Activated T-cell treated with anti-CD3 and anti-CD28 coated beads, Interleukin-2, amount 50 U/mL, for 72 hours (primary cell): ENCODE measurements around the gene TPD52L1. TPM values are rescaled to one million over a fixed set of nuclear protein-coding genes. Genes with fewer than 3 reads are reported as not detected.

Experiments
- ATAC-seq, 2 donors: fragments of 150-1000 bp; cut with Tn5 transposase; replicated peaks in 1 of 2; 2 replicates each; pipeline ENCODE4 v1.10.0; 2021; ENCODE audit warnings: moderate library complexity in 2 of 2, mild to moderate bottlenecking in 1 of 2
- DNase-seq, 2 donors: peaks; one replicate each; pipeline ENCODE4 v3.0.0; 2021 to 2022; ENCODE audit warnings: mixed read lengths in 1 of 2
- H3K27ac Mint-ChIP-seq: one replicate; pipeline ENCODE4 v1.8.0; 2022; ENCODE audit warnings: mild to moderate bottlenecking, moderate library complexity, mixed read lengths
- H3K27me3 Mint-ChIP-seq: one replicate; pipeline ENCODE4 v1.8.0; 2022; ENCODE audit warnings: low read depth, mixed read lengths
- H3K36me3 Mint-ChIP-seq, 2 donors: one replicate each; pipeline ENCODE4 v1.8.0; 2022; ENCODE audit warnings: mixed read lengths in 2 of 2, mild to moderate bottlenecking in 1 of 2; ENCODE audit not compliant: insufficient read depth in 2 of 2
- H3K4me1 Mint-ChIP-seq: one replicate; pipeline ENCODE4 v1.8.0; 2022; ENCODE audit warnings: low read depth, mixed read lengths
- H3K4me3 Mint-ChIP-seq, 2 donors: one replicate each; pipeline ENCODE4 v1.8.0; 2022; ENCODE audit warnings: mild to moderate bottlenecking in 2 of 2, mixed read lengths in 2 of 2, moderate library complexity in 2 of 2
- H3K9me3 Mint-ChIP-seq, 2 donors: one replicate each; pipeline ENCODE4 v1.8.0; 2022; ENCODE audit warnings: mixed read lengths in 2 of 2
- total RNA-seq, 2 donors: library from RNA; stranded (reverse); gene quantifications; one replicate each; pipeline ENCODE4 v1.2.3, GENCODE V29; 2022

The TPD52L1 gene
- total RNA-seq, 2 donors from 2014 or later = 0.50 to 0.56 TPM

DNA sequence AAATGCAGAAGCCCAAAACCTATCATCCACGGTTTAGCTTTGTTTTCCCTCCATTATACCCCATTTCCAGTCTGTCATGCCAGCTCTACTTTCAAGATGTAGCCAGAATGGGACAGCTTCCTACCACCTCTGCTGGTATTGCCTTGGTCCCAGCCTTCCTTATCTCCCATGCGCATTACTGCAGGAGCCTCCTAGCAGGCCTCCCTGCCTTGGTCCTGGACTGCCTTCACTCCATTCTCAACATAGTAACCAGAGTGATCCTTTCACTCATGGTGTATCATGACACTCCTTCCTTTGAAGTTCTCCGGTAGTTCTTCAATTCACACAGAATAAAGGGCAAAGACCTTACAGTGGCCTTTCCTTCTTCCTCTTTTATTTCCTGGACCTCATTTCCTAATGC is 15.9 kb downstream of the TPD52L1 start:
- Mint-ChIP-seq H3K4me3 (no peak overlapping the region), H3K9me3 (peaks cover 0 to 2% of the 10 kb centered on the region in 2 donors), H3K4me1 (no peaks in the 10 kb centered on the region), H3K36me3 (no peaks in the 10 kb centered on the region), H3K27me3 (peaks cover 21% of the 10 kb centered on the region), H3K27ac (no peak overlapping the region)
- DNase-seq (no peak), ATAC-seq (no peak)

DNA sequence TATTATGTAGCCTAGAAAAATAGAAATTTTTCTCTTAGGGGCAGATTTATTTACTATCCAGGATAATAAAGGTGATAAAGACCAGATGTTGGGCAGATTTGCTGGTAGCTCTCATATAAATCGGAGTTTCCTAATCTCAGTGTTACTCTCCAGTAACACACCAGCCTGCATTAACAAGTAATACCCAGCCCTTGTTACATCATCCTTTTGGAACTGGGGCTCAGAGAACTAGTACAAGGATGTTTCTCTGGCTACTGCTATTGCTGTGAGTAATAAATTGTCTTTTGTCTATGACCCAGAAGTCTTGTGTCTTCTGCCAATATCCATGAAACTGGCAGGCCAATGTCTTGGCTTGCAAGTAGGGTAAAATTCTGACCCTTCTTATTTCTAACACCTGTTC is 16.8 kb downstream of the TPD52L1 start:
- Mint-ChIP-seq H3K36me3 (no peaks in the 10 kb centered on the region), H3K27ac (no peak overlapping the region), H3K9me3 (peaks cover 0 to 2% of the 10 kb centered on the region in 2 donors), H3K4me3 (no peak overlapping the region), H3K4me1 (no peaks in the 10 kb centered on the region), H3K27me3 (peaks cover 21% of the 10 kb centered on the region)
- DNase-seq (no peak), ATAC-seq (no peak)

DNA sequence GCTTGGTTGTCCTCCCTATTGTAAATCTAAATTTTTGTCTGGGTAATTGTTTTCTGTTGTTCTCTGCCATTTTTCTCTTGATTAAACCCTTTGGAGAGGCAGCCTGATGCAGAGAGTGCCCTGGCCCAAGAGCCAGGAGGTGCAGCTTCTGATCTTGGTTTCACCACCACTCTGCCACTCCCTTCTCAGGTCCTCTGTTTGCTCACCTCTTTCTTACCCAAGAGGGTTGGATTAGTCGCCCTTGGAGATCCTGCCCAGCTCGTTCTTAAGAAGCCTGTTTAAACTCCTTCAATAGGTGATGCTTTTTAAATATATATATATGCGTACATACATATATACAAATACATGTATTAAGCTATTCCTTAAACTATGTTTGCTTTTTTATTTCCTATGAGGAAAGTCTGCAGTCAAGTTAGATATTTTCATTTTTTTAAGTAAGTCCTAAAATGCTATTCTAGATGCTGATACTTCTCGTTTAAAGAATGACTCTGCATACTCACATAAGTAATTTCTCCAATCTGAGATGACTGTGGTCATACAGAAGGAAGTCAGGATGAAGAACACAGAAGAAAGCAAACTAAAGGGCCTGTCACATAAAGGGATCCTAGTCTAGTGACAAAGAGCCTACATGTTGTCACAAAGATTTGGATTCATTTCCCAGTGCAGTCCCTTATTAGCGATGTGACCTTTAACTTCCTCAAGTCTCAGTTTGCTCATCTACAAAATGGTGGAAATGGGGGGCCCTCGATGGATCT is 19.9 kb downstream of the TPD52L1 start:
- ATAC-seq (no peak), DNase-seq (no peak)
- Mint-ChIP-seq H3K9me3 (peaks cover 0 to 2% of the 10 kb centered on the region in 2 donors), H3K27me3 (peaks cover 8% of the 10 kb centered on the region), H3K27ac (no peak overlapping the region), H3K36me3 (no peaks in the 10 kb centered on the region), H3K4me1 (no peaks in the 10 kb centered on the region), H3K4me3 (no peak overlapping the region)

DNA sequence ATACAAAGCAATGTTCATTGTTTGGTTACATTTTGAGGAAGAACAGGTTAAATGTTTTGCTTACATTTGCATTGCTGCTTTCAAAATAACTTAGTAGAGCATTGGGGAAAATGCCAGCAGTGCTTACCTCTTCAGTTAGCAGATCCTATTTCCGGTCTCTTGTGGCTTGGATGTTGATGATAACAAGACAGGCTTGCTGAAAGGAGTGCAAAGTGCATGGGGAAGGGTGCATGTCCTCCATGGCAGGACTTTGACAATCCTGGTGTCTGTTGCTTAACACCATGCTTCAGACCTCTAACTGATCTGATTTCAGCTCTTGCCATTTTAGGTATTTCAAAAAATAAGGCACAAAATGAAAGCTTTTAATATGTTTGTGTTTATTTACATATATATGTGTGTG is 21.1 kb downstream of the TPD52L1 start:
- H3K27ac Mint-ChIP-seq = no peak overlapping the region
- H3K36me3 Mint-ChIP-seq = no peaks in the 10 kb centered on the region
- H3K9me3 Mint-ChIP-seq = no peaks in the 10 kb centered on the region
- peaks cover 13% of the 10 kb centered on the region for H3K27me3 Mint-ChIP-seq
- H3K4me1 Mint-ChIP-seq = no peaks in the 10 kb centered on the region
- no peak for ATAC-seq
- no peak overlapping the region for H3K4me3 Mint-ChIP-seq
- DNase-seq = no peak

DNA sequence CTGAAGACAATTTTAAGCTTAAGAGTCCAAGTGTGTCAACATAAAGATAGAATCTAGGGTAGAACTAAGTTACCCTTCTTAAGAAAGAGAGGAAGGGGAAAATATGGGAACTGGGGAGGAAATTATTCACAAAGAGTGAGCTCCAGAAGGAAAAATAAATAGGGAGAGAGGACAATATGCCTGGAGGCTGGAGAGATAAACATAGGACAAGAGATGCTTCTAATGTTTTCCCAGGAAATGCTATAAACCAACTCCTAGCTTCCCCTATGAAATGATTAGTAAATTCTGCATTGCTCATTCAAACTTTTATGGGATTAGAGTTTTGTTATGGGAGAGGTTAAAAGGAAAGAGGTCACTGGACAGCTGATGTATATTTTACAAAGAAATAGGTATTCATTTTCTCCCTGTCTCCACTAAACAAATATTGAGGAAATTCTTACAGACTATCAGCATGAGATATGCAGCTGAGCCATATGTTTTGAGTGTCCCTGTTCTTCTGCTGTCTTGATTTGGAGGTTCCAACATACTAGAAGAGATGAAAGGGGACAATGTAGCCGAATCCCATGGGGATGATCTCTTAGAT is 22.0 kb downstream of the TPD52L1 start:
- Mint-ChIP-seq H3K27ac (no peak overlapping the region), H3K4me3 (no peak overlapping the region), H3K36me3 (no peaks in the 10 kb centered on the region), H3K4me1 (no peaks in the 10 kb centered on the region), H3K9me3 (no peaks in the 10 kb centered on the region), H3K27me3 (peaks cover 17% of the 10 kb centered on the region)
- DNase-seq (no peak), ATAC-seq (no peak)

DNA sequence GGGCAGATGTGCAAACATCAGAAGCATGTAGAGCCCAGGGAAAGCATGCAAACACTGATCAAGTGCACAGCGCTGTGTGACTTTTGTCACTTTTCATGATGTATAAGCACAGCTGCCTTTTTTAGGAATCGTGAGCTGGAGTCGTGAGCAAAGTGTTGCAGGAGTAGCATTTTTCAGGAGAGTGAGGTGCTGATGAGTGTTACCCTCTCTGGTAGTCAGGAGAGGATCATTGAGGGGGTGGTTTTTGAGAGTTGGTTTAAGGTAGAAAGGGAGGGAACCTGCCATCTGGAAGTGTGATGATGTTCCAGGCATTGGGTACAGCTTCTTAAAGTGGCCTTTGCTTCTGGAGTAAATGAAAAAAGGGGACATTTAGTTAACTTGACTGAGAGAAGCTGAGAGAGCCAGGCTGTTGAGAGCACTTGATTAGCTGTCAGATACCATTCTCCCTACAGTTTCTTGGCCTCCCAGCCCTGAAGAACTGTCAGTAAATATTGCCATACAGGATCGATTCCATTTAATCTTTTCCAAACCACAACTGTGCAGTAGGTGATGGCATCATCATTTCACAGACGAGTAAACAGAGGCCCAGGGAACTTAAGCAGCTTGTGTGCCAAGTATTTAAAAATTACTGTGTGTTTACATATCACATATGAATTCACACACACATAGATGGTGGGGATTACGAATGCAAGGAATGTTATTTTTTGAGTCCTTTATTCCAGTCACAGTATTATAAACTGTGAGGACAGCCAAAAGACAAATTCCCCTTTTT is 28.9 kb downstream of the TPD52L1 start:
- Mint-ChIP-seq H3K27me3 (peaks cover 19% of the 10 kb centered on the region), H3K27ac (no peak overlapping the region), H3K4me3 (no peak overlapping the region), H3K4me1 (no peaks in the 10 kb centered on the region), H3K36me3 (no peaks in the 10 kb centered on the region), H3K9me3 (no peaks in the 10 kb centered on the region)
- ATAC-seq = no peak
- DNase-seq = no peak

DNA sequence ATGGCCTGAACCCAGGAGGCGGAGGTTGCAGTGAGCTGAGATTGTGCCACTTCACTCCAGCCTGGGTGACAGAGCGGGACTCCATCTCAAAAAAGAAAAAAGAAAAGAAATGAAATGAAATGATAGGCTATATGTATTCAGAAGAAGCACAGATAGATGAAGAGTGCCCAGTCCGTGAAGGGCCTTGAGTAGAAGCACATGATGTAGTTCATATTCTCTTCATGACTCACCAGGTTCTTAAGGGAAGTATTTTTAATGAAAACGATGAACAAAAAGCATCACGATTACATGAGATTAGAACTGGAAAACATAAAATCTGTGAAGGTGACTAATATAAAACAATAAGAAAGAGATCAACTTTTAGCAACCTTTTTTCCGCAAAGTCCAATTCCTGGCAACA is 29.8 kb downstream of the TPD52L1 start:
- H3K4me1 Mint-ChIP-seq = no peaks in the 10 kb centered on the region
- DNase-seq (no peak), ATAC-seq (no peak)
- H3K27ac Mint-ChIP-seq = no peak overlapping the region
- no peak overlapping the region for H3K4me3 Mint-ChIP-seq
- H3K27me3 Mint-ChIP-seq = peaks cover 19% of the 10 kb centered on the region
- H3K36me3 Mint-ChIP-seq = no peaks in the 10 kb centered on the region
- H3K9me3 Mint-ChIP-seq = no peaks in the 10 kb centered on the region

DNA sequence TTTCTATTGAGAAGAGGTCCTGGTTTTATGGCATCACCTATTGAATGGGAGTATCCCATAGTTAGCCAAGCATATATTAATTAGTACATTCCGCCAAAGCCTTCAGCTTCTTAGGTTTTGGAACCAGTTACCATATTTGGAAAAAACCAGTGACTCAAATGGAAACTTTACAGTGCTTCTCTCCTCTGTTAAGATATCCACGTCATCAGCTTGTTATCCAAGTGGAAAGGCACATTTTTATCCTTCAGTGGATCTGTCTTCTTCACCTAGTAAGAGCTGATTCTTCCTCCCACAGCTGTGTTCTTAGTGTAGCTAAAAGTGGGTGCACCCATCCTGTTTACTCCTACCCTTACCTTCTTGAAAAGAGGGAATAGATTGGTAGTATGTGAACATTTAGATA is 34.5 kb downstream of the TPD52L1 start:
- Mint-ChIP-seq H3K27ac (no peak overlapping the region), H3K4me1 (peaks cover 5% of the 10 kb centered on the region), H3K4me3 (no peak overlapping the region), H3K9me3 (no peaks in the 10 kb centered on the region), H3K27me3 (no peaks in the 10 kb centered on the region), H3K36me3 (no peaks in the 10 kb centered on the region)
- ATAC-seq = no peak
- DNase-seq = no peak

DNA sequence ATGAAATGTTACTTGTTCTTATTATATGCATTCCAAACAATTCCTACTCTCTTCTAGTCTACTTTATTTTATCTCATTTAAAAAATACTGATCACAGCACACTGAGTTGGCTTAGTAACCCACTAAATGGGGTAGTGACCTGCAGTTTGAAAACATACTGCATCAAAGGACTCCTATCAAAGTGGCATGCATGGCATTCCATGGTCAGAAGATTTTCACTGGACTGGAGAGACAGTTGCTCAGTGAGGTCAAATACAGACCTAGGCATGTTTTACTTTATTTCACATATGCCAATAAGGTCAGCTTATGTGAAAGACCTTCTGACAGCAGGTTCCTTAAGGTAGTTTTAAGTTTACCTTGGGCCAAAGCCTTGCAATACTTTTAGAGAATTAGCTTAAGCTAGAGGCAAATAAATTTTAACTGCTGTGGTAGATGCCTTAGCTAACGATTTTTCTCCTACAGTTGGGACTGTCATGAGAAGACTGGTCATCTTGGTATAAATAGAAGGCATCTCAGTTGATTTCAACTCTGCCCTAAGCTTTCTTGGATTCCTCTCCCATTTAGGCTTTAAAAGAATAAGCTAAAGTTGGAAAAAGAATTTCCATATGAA is 35.1 kb downstream of the TPD52L1 start:
- no peak overlapping the region for H3K4me3 Mint-ChIP-seq
- H3K27me3 Mint-ChIP-seq = no peaks in the 10 kb centered on the region
- no peak overlapping the region for H3K27ac Mint-ChIP-seq
- H3K4me1 Mint-ChIP-seq = peaks cover 5% of the 10 kb centered on the region
- DNase-seq = no peak
- ATAC-seq = no peak
- no peaks in the 10 kb centered on the region for H3K9me3 Mint-ChIP-seq
- no peaks in the 10 kb centered on the region for H3K36me3 Mint-ChIP-seq

DNA sequence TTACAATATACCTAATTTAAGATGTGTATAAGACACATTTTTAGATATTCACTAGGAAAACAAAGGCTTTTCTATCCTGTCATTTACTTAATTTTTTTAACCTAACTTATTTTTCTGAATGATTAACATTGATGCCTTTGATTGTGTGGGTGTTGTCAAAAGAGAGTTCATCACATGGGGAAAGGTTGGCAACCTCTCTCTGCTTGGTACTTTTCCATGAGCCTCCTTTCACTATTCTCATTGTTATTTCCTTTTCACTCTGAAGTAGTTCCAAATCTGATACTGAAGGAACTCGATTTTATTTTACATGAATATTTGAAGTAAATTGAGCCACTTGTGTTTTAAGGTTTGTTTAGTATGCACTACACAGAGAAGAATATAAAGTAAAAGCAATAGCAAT is 35.9 kb downstream of the TPD52L1 start:
- H3K9me3 Mint-ChIP-seq = no peaks in the 10 kb centered on the region
- DNase-seq (no peak), ATAC-seq (no peak)
- H3K27me3 Mint-ChIP-seq = no peaks in the 10 kb centered on the region
- H3K27ac Mint-ChIP-seq = no peak overlapping the region
- H3K4me3 Mint-ChIP-seq = no peak overlapping the region
- H3K36me3 Mint-ChIP-seq = no peaks in the 10 kb centered on the region
- peaks cover 5% of the 10 kb centered on the region for H3K4me1 Mint-ChIP-seq

DNA sequence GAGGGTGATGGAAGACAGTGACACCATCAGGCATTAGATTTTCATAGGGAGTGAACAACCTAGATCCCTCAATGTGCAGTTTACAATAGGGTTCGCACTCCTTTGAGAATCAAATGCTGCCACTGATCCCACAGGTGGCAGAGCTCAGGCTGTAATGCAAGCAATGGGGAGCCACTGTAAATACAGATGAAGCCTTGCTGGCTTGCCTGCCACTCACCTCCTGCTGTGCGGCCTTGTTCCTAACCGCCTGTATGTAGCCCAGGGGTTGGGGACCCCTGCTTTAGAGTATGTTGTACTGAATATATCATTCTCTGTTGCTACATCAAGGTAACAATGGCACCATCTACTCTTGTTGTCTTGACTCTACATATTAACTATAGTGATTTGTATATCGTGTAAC is 37.1 kb downstream of the TPD52L1 start:
- Mint-ChIP-seq H3K4me3 (no peak overlapping the region), H3K36me3 (no peaks in the 10 kb centered on the region), H3K4me1 (peaks cover 5% of the 10 kb centered on the region), H3K27ac (no peak overlapping the region), H3K27me3 (no peaks in the 10 kb centered on the region), H3K9me3 (no peaks in the 10 kb centered on the region)
- DNase-seq = no peak
- ATAC-seq = no peak

DNA sequence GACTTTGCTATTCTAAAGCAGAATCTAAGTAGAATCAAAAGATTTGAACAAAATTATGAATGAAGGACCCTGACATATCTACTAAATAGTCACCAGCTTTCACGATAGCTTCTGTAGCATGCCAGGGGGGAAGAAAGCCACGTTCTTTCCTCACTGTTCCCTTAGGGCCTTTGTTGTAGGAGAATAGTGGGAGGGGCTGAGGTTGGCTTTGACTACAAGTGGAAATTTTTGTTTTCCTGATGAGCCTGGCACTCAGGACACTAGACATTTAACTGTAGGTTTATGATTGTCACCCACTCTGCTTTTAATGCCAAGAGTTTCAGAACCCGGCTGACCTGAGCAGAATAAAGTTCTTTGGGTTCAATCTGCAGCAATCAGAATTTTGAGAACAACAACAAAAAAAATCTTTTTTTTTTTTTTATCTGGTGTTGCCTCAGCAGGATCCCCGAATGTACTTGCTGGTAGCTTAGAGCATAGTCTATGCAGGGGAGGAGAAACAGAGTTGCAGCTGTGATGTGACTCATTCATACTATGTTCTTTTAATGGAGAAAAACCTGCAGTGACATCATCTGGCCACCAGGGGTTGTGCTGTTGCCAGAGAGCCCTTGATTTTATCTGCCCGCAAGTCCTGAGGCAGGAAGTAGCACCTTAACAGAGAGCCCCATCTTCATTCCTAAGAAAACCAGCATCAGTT is 38.5 kb downstream of the TPD52L1 start:
- ATAC-seq = peak; percentile 91
- no peak overlapping the region for H3K4me3 Mint-ChIP-seq
- H3K9me3 Mint-ChIP-seq = no peaks in the 10 kb centered on the region
- H3K4me1 Mint-ChIP-seq = peaks cover 5% of the 10 kb centered on the region
- peak; percentile 58 to 62 for DNase-seq
- H3K36me3 Mint-ChIP-seq = no peaks in the 10 kb centered on the region
- peaks cover 8% of the 10 kb centered on the region for H3K27me3 Mint-ChIP-seq
- no peak overlapping the region for H3K27ac Mint-ChIP-seq

DNA sequence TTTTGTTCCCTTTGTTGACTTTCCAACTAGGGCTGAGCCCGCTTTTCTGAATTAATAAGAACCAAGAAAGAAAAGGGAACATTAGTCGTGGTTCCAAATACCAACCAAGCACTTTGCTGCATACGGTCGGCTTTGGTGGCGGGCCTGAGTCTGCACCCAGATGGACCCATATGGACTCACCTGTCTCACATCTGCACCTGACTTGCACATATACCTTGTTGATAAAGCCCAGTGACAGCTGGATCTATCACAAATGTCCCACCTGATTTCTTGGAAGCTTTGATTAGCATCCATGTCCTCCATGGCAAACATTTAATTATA is 39.0 kb downstream of the TPD52L1 start:
- Mint-ChIP-seq H3K27ac (no peak overlapping the region), H3K4me1 (peaks cover 5% of the 10 kb centered on the region), H3K4me3 (no peak overlapping the region), H3K36me3 (no peaks in the 10 kb centered on the region), H3K27me3 (peaks cover 11% of the 10 kb centered on the region), H3K9me3 (no peaks in the 10 kb centered on the region)
- ATAC-seq = no peak
- no peak for DNase-seq
